ENCODE data around the gene HHEX. TPM values are rescaled to one million over a fixed set of nuclear protein-coding genes. Genes with fewer than 3 reads are reported as not detected.

HHEX gene
- total RNA-seq, 1 experiment from 2014 or later, result 11.0 TPM

- no peak for TF ChIP-seq EZH2phosphoT487 (IDR thresholded peaks at IDR 0.05; ENCODE audit: borderline replicate concordance)
These were observed 49.6 kb upstream of the HHEX start (continued) for GRCh38 chr10:92640107-92640506.

- RAD21 ChIA-PET (ENCODE audit: low non-redundant PET in 1 of 2, low total read pairs in 2 of 2, uncharacterized antibody in 2 of 2, unreplicated experiment in 2 of 2), result no interaction called here
- DNase-seq (ENCODE audit: low read depth, low spot score) (no peak), ATAC-seq (no peak)
- Histone ChIP-seq H3K27ac (ENCODE audit: low read depth, low read length) (no peak overlapping the region), H3K4me3 (replicated peaks in 1 of 2; ENCODE audit: low read depth in 1 of 2, low read length in 2 of 2) (no peak overlapping the region), H3K79me2 (ENCODE audit: insufficient read depth, low read length) (peaks cover 30% of the 10 kb centered on the region), H3K4me2 (ENCODE audit: low read length) (no peak overlapping the region), H2AFZ (ENCODE audit: low read depth, low read length, poor library complexity, severe bottlenecking) (no peak overlapping the region), H3K4me1 (ENCODE audit: control insufficient read depth in 1 of 2, insufficient read depth in 2 of 2, low read length in 2 of 2) (peaks cover 6 to 26% of the 10 kb centered on the region in 2 experiments; a peak in 3 of 4 replicates), H3K36me3 (ENCODE audit: control insufficient read depth in 1 of 2, insufficient read depth in 2 of 2, low read length in 2 of 2) (peaks cover 21 to 37% of the 10 kb centered on the region in 2 experiments), H3K9me3 (ENCODE audit: control insufficient read depth in 1 of 2, insufficient read depth in 1 of 2, low read depth in 1 of 2, low read length in 2 of 2) (no peaks in the 10 kb centered on the region), H4K20me1 (ENCODE audit: insufficient read depth) (no peaks in the 10 kb centered on the region; the same call in 1 of the 2 replicates), H3K27me3 (ENCODE audit: insufficient read depth, low read length) (no peaks in the 10 kb centered on the region), H3K9ac (ENCODE audit: low read length) (no peak overlapping the region), H3K9me2 (ENCODE audit: insufficient read depth) (no peaks in the 10 kb centered on the region)
- intact Hi-C loops (cut with micrococcal nuclease), result loop anchor here (5.0 kb wide), 1 partner anchor 49 kb away; the partner anchor contains the start of gene KIF11
- CTCF ChIA-PET, result no interaction called here
- BruUV-seq (replicated peaks), result no TSS peak
- POLR2A ChIA-PET, result no interaction called here
- TF ChIP-seq FOSL1 (IDR thresholded peaks at IDR 0.05; ENCODE audit: low read depth), result no peak
- TF ChIP-seq CEBPB (IDR thresholded peaks at IDR 0.05; ENCODE audit: low read depth), result no peak
- no peak for TF ChIP-seq SP1 (IDR thresholded peaks at IDR 0.05; ENCODE audit: low read depth)
- TF ChIP-seq ZBTB33 (IDR thresholded peaks at IDR 0.05; ENCODE audit: extremely low read depth, insufficient replicate concordance, low read length), result no peak
- TF ChIP-seq ZFX (IDR thresholded peaks at IDR 0.05), result no peak
- no peak for TF ChIP-seq SIN3A (IDR thresholded peaks at IDR 0.05; ENCODE audit: low read depth)
- TF ChIP-seq YY1 (IDR thresholded peaks at IDR 0.05; ENCODE audit: extremely low read depth, insufficient replicate concordance, low read depth, low read length), result no peak
- no peak for TF ChIP-seq EZH2phosphoT487 (IDR thresholded peaks at IDR 0.05; ENCODE audit: borderline replicate concordance)
- no peak for TF ChIP-seq REST (IDR thresholded peaks at IDR 0.05; ENCODE audit: low read depth)
- TF ChIP-seq JUND (IDR thresholded peaks at IDR 0.05), result no peak
- no peak for TF ChIP-seq CTCF (IDR thresholded peaks at IDR 0.05 in 2 of 3, conservative IDR thresholded peaks at IDR 0.05 in 1 of 3; ENCODE audit: borderline replicate concordance in 1 of 3, insufficient read depth in 1 of 3, low read depth in 2 of 3, low read length in 2 of 3)
- TF ChIP-seq POLR2AphosphoS5 (IDR thresholded peaks at IDR 0.05; ENCODE audit: low read depth, low read length), result no peak
- no peak for TF ChIP-seq MAX (IDR thresholded peaks at IDR 0.05)
- TF ChIP-seq RAD21 (IDR thresholded peaks at IDR 0.05; ENCODE audit: low read depth), result no peak
These were observed 48.3 kb upstream of the HHEX start for GRCh38 chr10:92641492-92641891.
